ENCODE results near the gene VPS26C.

VPS26C gene

DNA sequence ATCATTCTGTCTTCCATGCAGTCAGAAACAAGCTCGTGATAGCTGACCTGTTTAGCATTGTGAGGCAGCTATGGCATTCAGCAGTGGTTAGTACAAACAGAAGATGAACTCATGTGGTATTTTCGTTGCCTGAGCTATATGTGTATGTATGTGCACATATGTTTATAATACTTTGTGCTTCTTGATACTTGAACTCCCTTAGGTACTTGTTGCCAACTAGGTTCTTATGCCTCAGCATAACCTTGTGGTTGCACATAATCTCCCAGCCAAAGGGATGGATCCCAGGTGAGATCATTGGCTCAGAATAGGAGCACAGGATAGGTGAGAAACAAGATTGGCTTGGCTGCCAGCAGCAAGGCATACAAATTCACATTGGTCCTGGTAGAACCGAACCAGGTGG, 86.1 kb downstream of the VPS26C start:
- DNase-seq (no peak), ATAC-seq (replicated peaks) (no peak)
- Mint-ChIP-seq H3K9me3 (no peaks in the 10 kb centered on the region), H3K4me3 (no peak overlapping the region), H3K4me1 (ENCODE audit: low read depth in 2 of 2) (peaks cover 1 to 3% of the 10 kb centered on the region in 2 donors), H3K36me3 (ENCODE audit: insufficient read depth) (peaks cover 18% of the 10 kb centered on the region), H3K27me3 (no peaks in the 10 kb centered on the region), H3K27ac (no peak overlapping the region)

- Mint-ChIP-seq H3K4me1 (ENCODE audit: low read depth in 2 of 2) (peaks cover 0 to 1% of the 10 kb centered on the region in 2 donors), H3K36me3 (ENCODE audit: insufficient read depth) (peaks cover 26% of the 10 kb centered on the region), H3K27me3 (no peaks in the 10 kb centered on the region), H3K9me3 (no peaks in the 10 kb centered on the region), H3K27ac (no peak overlapping the region), H3K4me3 (no peak overlapping the region)
- DNase-seq (no peak), ATAC-seq (replicated peaks) (no peak)
Measured at GRCh38 chr21:37176716-37177115, 90.4 kb downstream of the VPS26C start.
